CD1c-positive myeloid dendritic cell (primary cell): ENCODE measurements around the gene ZDHHC14.
"Not testable (repeated sequence)": the region's sequence is repeated elsewhere in the genome, so short reads cannot be mapped to it uniquely, and the experiment has no call there.

Experiments
- DNase-seq: peaks from one replicate; pipeline ENCODE4 v3.0.0-alpha.2; 2016; ENCODE audit errors: extremely low spot score

The ZDHHC14 gene

GRCh38 chr6:157551041-157551832 is 170.2 kb downstream of the ZDHHC14 start:
- no peak for DNase-seq

GRCh38 chr6:157552081-157552747 is 171.2 kb downstream of the ZDHHC14 start:
- no peak for DNase-seq

GRCh38 chr6:157552820-157553485 is 172.0 kb downstream of the ZDHHC14 start:
- no peak for DNase-seq

- DNase-seq: no peak
Measured at GRCh38 chr6:157554747-157555146, 173.8 kb downstream of the ZDHHC14 start.

GRCh38 chr6:157555455-157556143 is 174.6 kb downstream of the ZDHHC14 start:
- DNase-seq: no peak

GRCh38 chr6:157556144-157556645 is 175.2 kb downstream of the ZDHHC14 start:
- no peak for DNase-seq

- DNase-seq: no peak
Measured at GRCh38 chr6:157556671-157557430, 175.9 kb downstream of the ZDHHC14 start.

- DNase-seq: no peak
Measured at GRCh38 chr6:157557559-157557958, 176.6 kb downstream of the ZDHHC14 start.

GRCh38 chr6:157558049-157558448 is 177.1 kb downstream of the ZDHHC14 start:
- DNase-seq: no peak

GRCh38 chr6:157558487-157559200 is 177.7 kb downstream of the ZDHHC14 start:
- no peak for DNase-seq

GRCh38 chr6:157559201-157559756 is 178.3 kb downstream of the ZDHHC14 start:
- DNase-seq: no peak

- DNase-seq: not testable (repeated sequence)
Measured at GRCh38 chr6:157560063-157560462, 179.1 kb downstream of the ZDHHC14 start.

- DNase-seq: no peak
Measured at GRCh38 chr6:157560691-157561413, 179.9 kb downstream of the ZDHHC14 start.

- DNase-seq: no peak
Measured at GRCh38 chr6:157561414-157561790, 180.4 kb downstream of the ZDHHC14 start.

GRCh38 chr6:157561929-157562810 is 181.2 kb downstream of the ZDHHC14 start:
- DNase-seq: no peak

GRCh38 chr6:157562997-157563396 is 182.0 kb downstream of the ZDHHC14 start:
- DNase-seq: no peak

GRCh38 chr6:157563611-157564284 is 182.8 kb downstream of the ZDHHC14 start:
- DNase-seq: no peak

GRCh38 chr6:157568702-157569101 is 187.7 kb downstream of the ZDHHC14 start:
- DNase-seq: no peak
